Skin epidermis (tissue), 12 donors: Measurements from ENCODE around the gene ING3.

Experiments used
- H3K27ac ChIP-seq, 21 experiments: fragments of 200-600 bp; sonication (generic) in 11 of 21; one replicate each; pipeline ENCODE4 v1.5.0; 2020; ENCODE audit warnings: mild to moderate bottlenecking in 3 of 21, inconsistent platforms in 2 of 21, moderate library complexity in 2 of 21
- H3K4me3 ChIP-seq, 7 experiments: fragments of 200-600 bp; sonication (generic) in 2 of 7; one replicate each; pipeline ENCODE4 v1.5.0; 2020; ENCODE audit warnings: inconsistent platforms in 2 of 7, mild to moderate bottlenecking in 2 of 7, moderate library complexity in 1 of 7

ING3 gene

DNA sequence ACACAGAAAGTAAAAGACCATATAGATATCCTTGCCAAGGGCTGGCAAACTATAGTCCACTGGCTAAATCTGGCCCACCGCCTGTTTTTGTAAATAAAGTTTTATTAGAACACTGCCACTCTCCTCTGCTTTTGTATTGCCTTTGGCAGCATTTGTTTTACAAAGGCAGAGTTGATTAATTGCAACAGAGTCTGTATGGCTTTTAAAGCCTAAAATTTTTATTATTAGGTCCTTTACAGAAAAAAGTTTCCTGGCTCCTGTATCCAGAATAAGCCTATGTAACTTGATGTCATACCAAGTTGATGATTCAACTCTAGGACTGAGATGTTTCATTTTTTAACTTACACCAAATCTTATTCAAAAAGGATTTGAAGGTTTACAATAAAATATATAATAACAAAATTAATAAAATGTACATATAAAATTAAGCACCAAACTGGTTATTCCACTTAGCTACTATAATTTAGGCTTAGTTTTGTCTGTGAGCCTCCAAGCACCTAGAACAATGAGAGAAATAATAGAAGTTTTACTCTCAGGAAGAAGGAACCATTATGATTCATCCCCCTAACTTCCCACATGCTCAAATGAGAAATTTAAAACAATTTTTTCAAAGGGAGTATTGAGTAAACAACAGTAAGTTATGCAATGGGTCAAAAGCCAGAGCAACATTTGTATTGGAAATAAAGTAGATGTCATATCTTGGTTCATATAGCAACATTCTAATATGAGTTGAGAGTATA is 69.8 kb downstream of the ING3 start:
- Histone ChIP-seq H3K4me3 (no peak overlapping the region), H3K27ac (peak overlapping the region in 3 of 21 experiments; percentile 1 to 46 (median 31))

DNA sequence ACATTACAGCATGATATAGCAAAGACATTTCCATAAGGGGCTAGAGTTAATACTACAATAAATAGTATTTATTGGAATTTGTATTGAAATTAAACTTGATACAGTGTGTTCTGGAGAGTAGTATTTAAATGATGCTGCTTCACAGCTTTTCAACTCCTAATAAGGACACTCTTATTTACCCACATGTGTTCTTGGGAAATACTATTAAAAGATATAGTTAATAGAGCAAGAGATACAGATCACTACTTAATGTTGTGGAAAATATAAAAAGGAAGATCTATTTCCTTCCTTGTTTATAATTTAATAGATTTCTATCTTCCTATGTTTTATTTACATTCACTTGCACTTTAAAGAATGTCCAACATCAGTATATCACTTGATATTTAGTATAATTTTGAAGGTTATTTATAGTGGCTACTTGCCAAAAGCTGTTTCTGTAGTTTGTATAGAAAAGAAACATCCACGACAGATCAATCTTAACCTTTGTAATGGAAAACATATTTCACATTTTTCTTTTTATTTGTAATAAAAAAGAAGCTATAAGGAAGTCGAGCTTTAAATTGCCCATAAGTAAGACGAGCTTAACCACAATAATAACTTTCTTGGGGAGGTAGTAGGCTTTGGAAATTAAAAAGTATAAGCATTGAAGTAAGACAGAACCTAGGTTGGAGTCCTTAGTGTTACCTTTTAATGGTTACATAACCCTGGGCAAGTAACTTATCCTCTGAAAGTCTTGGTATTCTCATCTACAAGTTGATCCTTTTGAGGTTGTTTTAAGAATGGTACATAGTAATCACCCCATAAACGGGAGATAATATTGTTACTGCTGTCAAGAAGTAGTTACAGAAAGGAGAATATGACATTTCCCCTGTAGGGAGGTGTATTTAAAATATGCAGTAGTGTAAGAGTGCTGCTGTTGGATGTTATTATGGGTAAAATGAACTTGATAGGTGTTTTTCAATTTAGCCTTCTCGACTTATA is 70.7 kb downstream of the ING3 start:
- H3K4me3 ChIP-seq: no peak overlapping the region
- H3K27ac ChIP-seq: peak overlapping the region in 2 of 21 experiments; percentile 6 to 10

DNA sequence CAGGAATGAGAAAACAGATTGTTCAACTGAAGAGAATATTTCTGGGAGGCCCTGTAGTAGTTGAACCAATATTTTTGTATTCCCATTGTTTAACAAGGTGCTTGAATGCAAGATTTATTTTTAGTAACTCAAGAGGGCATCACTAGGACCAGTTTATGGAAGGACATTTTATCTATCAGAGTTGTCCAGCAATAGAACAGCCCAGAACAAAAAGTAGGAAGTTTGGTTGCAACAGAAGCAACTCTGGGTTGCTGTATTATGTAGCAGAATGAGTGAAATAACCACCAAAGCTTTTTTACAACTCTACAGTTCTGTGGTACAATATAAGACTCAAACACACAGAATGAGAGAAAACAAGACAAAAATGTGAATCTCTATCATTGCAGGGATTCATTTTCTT is 72.6 kb downstream of the ING3 start:
- peak overlapping the region in 3 of 21 experiments; percentile 10 to 51 (median 26) for H3K27ac ChIP-seq
- no peak overlapping the region for H3K4me3 ChIP-seq

DNA sequence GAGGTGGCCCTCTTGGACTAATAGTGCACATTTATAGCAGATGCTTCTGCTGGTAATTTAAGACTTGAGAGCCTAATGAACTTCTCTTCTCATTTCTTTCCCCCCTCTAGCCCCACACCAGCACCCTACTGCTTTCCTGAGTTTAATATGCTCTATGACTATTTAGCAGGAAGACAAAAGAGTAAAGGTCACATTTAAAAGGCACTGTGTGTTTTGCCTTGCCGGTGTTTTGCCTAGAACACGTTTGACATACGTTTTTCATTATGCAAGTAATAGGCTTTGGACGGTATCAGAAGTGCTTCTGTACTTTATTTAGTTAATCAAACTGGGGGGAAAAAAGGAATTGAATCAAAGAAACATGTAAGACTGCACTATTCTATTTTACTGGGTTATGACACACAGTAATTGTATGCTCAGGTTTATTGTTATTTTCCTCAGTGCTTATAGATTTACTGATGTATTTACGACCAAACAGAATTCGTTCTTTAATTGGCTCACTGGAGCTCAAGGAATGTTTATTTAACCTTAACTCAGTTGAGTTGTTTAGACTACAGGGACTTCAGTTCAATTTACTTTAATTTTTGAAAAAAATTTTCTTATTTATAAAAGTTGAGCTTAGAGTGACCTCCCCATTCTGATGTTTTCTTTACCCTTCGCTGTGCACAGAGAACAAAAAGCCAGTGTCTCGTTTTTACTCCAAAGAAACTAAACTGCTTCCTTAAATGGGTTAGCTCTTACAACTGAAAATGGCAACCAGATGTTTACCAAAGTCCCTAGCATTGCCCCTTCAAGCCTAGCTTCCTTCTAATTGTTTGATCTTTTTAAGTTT is 73.3 kb downstream of the ING3 start:
- no peak overlapping the region for H3K4me3 ChIP-seq
- peak overlapping the region in 4 of 21 experiments; percentile 10 to 61 (median 38) for H3K27ac ChIP-seq

DNA sequence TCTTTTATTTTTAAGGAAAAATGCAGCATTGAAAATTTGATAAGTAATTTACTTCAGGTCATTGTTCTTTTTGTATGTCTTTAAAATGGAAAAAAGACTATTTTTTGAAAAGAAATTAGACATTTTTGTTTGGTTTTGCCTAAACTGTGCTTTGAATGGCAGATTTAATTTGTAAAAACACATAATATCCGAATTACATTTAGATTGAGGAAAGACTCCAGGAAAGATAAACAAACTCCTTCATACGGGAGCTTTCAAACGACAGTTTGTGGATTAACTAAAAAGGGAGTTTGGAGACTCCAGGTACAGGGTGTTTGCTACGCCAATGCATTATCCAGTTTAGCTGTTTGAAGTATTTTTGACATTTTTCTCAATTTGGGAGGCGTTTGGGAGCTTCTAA is 74.0 kb downstream of the ING3 start:
- Histone ChIP-seq H3K27ac (peak overlapping the region in 2 of 21 experiments; percentile 51 to 61), H3K4me3 (no peak overlapping the region)

DNA sequence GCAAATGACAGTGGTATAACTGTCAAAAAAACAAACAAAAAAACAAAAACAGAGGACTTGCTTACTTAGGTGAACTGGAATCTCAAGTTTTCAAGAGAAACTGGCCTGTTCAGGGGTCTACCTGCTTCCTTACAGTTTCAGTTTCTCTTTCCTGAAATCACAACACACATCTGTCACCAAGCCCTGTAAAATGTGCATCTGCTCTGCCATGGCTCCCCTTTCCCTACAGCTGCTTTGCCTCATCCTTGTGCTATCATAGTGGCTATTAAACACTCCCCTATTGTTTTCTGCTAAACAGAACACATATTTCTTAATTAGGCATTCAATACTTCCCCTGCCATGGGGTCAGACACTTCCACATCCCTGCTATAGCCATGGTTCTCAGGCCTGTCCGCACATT is 75.6 kb downstream of the ING3 start:
- Histone ChIP-seq H3K27ac (no peak overlapping the region), H3K4me3 (no peak overlapping the region)

DNA sequence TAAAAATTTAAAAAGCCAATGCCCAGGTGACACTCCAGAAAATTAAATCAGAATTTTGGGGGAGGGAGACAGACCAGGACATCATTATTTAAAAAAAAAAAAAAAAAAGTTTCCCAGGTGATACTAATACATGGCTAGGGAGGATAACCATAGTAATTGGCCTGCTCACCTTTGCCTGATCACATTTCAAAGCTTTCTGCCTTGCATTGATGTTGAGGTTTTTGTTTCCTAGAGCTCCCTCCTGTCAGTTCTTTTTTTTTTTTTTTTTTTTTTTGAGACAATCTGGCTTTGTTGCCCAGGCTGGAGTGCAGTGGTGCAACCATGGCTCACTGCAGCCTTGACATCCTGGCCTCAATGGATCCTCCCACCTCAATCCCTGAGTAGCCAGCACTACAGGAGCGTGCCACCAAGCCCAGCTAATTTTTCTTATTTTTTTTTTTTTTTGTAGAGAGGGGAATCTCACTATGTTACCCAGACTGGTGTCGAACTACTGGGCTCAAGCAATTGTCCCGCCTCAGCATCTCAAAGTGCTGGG is 76.1 kb downstream of the ING3 start:
- Histone ChIP-seq H3K4me3 (no peak overlapping the region), H3K27ac (no peak overlapping the region)
